HG02588 (cell line): Measurements from ENCODE around the gene IHH.

ENCODE experiments used
- ATAC-seq: cut with Tn5 transposase; IDR thresholded peaks from one replicate; pipeline ENCODE4 v1.9.1; 2021; ENCODE audit warnings: mild to moderate bottlenecking, moderate library complexity; ENCODE audit not compliant: unreplicated experiment

The IHH gene

DNA sequence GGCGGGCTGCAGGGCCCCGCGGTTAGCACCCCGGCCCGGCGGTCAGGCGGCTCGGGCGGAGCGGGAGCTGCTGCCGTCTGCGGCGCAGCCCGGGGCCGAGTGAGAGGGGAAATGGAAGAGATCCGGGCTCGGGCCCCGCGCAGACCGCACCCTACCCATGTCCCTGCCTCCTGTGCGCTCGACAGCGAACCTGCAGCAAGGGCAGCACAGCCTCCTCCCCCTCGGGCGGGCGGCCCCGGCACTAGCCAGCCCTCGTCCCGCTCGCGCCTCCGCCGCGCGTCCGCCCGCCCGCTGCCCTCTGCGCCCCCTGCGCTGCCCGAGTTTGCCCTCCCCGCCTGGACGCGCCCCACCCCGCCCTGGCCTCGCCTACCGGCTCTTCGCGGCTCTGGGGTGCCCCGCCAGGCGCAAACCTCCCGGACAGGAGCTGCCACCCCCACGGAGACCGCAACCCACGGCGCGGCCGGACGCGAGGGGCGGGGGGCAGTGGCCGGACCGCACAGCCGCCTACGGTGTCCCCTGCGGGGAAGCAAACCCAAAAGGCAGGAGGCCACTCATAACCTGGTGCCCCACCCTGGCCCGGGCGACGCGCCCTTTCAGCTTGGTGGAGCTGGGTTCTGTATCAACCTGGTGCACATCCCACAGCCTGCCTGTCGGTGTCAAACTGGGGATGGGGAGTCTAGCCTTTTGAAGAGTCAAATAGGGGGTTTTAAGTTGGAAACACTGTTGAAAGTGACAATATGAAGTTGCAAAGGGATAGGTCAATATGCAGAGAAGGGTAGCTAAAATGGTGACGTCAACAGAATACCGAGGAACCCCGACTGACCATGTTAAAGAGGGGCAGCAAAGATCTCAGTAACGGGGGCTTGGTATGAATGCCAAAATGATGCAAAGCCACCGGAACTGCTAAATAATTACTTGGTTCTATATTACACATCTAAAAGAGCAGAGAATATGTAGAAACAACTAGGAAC, at the start of gene IHH:
Gene IHH, minus strand, starts transcription at position 101 of the 971 bp plus-strand sequence. CDS start 454 bp downstream, outside the sequence.
- ATAC-seq, result no peak

DNA sequence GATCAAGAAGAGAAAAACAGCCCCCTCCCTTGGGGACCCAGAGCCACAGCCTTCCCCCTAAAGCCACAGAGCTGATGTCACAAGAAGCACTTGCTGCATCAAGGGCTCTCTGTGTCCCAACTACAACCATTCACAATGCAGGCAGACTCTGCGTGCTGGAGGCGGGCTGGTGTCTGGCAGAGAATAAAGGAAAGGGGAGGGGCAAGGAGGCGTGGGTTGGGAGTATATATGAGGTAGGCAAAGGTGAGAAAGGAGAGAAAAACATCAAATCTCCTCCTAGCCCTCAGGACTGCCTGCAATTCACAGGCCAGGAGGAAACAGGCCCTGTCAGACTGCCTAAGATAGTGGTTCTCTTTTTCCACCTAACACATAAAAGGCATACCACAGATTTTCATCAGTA, 48.8 kb upstream of the IHH start:
- no peak for ATAC-seq

DNA sequence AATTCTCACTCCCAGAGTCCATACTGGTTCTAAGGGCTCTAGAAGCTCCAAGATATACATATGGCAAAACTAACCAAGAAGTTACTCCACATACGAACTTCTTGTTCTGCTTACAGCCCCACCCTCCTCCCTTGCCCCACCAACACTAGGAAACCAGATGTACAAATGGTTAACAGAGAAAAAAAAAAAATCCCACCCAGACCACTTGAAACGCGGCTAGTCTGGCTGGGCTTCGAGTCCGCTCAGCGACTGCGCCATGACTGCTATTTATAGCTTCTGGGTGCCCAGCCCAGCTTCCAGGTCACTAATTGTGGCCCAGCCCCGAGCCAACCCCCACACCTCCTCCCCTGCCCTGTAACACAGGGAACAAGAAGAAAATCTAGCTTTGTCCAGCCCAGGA, 47.0 kb upstream of the IHH start:
- ATAC-seq, result no peak

DNA sequence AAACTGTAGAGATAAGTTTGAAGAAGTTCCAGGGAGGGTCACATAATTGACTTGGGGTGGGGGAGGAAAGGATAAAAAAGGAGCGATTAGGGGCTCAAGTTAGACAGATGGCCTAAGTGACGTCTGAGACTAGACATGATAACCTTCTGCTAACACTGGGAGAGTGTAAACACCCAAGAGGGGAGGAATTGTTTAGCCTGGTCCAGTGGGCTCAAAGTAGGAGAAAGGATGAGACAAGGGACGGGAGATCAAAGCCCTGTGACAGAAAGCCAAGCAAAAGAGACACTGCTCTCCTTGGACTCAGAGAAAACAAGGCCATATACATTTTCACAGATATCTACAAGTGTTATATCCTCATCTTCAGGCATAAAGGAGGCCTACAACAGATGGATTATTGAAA, 45.5 kb upstream of the IHH start:
- ATAC-seq, result no peak

DNA sequence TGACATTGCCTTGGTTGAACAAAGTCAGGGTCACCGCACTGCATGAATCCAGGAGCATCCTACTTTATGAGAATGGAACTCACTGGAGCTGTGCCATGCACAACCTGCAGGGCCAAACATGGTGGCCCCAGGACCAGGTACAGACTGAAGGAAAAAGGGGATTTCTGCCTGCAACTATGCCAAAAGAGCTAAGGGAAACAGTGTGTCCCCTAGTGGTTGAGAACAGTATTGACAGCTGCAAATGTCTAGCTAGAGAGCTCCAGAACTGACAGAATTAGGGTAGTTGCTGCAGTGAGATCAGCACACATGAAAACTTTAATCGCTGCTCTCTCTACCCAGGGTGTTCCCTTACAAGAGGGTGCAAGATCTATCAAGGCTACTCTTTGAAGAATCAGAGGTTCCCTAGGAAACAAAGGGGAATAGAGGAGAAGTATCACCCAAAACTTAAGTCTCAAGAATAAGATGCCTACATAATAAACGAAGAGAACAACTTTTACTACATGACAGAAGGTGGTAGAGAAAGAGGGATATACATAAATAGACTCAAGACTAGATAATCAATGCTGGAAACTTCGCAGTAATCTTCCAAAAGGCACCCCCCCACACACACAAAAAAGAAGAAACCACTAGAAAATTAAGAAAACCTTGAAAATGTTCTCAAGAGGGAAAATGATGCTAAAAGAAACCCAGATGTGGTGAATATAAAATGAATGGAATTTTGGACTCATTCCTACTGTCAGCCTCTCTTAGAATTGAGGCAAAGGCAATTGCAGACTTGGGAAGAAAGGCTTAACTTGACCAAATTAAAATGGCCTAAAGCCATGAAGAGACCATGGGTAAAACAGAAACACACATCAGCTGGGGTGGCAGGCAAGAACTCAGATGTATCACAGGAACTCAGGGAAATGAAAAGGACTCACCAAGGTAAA, 43.6 kb upstream of the IHH start:
- ATAC-seq, result no peak

DNA sequence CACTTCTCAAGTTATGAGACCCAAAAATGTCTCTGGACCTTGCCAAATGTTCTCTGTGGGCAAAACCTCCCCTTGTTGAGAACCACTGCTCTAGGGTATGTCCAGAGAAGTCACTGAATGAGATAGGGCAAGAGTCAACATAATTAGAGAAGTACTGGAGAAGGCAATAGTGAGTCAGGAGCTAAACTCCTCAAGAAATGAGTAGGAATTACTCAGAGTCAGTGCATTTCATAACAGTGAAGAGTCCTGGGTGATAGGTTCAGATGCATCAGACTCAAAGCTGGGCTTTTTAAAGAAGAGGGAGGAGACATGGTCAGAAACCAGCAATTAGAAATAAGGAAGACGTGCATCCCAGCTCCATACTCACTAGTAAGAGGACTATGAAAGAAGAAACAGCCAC, 38.6 kb upstream of the IHH start:
- no peak for ATAC-seq

DNA sequence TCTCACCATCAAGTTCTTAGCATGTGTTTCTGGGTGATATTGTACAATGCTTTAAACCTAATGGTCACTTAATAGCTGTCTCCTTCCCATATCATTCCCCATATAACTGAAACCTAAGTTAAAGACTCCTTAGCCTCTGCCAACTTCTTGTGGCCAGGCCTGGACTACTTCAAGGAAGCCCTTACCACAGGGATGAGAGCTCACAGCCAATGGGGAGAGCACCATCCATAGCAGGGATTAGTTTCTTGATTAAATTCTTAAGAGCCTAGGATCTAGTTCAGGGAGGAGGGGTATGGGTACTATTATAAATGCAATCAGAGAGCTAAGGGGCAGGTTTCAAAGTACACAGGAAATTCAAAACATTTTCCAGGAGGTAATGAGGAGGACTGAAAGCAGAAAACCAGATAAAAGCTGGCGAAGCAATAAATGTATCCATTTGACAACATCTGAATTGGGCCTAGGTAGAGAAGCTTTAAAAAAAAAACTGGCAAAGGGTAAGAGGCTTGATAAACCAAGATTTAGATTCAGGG, 34.8 kb upstream of the IHH start:
- no peak for ATAC-seq

DNA sequence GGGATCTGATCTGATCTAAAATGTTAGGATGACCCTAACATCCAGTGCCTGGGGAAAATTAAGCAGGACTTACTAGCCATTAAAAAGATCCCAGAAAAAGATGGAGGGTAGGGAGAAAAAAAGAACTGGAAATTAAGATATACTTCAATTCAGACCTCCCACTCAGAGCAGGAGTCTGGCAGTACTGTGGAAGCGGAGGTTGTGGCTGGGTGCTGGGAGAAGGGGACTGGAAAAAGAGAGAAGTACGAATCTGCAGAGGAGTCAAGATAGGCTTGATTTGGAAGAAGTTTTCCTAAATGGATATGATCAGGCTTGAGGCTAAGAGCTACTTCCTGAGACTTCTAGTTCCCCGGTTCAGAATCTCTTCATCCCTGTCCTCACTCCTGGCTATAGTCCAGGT, 33.5 kb upstream of the IHH start:
- no peak for ATAC-seq

DNA sequence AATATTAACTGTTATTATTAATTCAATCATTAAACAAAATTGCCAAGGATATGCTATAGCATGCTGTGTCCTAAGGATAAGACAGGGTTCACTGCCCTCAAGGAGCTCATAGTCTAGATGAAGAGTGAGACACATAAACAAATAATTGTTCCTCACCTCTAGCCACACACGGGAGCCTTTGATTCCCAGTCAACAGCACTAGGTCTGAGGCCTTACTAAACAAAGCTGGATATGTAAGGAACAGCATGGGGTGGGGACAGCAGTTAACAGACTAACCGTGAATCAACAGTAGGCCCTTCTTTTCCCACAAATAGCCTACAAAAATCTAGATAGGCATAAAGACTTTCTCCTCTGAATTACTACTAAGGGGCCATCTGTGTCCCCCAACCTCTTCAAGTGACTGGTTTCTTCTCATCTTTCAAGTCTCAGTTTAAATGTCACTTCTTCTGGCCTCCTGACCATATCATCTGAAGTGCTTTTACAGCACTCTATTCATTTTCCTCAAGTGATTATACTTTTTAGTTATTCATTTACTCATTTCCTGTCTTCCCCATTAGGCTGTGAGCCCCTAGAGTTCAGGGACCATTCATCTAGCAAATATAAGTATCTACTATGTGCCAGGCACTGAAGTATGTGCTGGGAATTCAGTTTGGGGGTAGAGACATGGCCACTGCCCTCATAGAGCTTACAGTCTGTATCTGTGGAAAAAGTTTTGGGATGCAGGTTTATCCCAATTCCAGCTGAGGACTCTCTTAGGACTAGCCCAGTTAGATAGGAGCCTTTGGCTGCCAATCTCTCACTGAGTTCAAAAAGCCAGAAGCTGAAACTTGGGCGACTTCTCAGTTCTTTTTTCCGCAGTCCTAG, 29.9 kb upstream of the IHH start:
- ATAC-seq, result no peak

DNA sequence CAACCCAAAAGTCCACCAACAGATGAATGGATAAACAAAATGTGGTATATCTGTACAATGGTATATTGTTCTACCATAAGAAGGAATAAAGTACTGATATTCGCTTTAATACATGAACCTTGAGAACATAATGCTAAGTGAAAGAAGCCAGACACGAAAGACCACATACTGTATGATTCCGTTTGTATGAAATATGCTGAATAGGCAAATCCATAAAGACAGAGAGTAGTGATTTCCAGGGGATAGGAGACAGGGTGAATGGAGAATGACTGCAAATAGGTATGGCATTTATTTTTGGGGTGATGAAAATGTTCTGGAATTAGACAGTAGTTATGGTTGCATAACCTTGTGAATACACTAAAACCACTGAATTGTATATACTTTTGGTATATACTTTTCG, 28.6 kb upstream of the IHH start:
- ATAC-seq, result no peak

DNA sequence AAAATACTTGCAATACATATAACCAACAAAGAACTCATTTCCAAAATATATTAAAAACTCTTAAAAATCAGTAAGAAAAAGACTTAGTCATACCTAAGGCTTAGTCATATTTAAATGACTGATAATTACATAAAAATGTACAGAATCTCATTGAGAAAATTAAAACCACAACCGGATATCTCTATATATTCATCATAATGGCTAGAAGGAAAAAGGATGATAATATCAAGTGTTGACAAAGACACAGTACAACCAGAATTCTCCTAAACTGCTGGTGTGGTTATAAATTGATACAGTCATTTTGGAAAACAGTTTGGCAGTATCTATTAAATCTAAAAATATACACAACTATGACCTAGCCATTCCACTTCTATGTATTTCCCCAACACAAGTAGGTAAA, 27.1 kb upstream of the IHH start:
- no peak for ATAC-seq

DNA sequence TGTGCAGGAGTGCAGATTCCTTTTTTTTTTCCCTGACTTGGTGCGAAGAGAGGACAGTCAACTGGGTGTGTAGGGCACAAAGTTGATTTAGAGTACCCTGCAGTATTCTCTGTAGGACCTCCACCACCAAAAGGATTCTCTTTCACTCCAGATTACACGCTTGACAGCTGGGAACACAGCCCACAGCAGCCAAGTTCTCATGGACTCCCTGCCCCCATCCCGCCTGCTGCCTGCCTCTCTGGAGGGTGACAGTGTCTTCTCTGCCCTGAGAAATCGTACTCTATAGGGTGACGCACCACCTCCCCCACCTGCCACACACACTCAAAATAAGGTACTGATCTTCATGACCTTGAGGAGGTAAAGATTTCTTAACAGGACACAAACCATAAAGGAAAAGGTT, 26.6 kb upstream of the IHH start:
- no peak for ATAC-seq

DNA sequence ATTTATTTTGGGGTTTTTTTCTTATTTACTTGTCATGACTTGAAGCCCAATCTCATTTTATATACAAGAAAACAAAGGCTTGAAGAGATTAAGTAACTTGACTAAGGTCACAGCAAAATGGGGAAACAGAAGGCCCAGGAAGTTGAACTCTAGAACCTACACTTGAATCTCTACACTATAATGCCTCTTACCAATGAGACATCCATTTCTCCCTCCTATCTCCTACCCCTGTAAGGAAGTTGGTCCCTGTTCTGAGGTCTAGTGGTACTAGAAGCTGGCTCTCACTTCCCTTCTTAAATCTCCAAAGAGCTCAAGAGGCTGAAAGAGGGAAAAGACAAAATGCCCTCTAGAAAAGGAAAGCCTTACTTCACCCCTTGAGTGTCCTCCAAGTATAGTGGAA, 25.5 kb upstream of the IHH start:
- ATAC-seq, result no peak

DNA sequence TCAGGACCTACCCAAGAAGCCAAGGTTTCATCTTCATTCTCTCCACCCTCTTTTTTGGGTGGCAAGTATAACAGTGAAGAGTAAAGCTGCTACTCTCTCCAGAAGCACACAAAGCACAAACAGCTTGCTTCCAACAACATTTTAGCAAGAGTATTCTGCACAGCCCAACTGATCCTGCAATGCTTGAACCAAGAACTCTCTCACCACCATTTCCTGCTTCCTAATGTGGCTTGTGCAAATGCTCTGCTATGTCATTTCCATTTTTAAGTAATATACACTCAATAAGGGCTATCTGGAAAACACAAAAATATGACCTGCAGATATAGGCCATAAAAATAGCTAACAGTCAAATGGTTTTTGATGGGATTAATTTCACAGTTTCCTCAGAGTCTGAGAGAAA, 24.1 kb upstream of the IHH start:
- ATAC-seq, result no peak

DNA sequence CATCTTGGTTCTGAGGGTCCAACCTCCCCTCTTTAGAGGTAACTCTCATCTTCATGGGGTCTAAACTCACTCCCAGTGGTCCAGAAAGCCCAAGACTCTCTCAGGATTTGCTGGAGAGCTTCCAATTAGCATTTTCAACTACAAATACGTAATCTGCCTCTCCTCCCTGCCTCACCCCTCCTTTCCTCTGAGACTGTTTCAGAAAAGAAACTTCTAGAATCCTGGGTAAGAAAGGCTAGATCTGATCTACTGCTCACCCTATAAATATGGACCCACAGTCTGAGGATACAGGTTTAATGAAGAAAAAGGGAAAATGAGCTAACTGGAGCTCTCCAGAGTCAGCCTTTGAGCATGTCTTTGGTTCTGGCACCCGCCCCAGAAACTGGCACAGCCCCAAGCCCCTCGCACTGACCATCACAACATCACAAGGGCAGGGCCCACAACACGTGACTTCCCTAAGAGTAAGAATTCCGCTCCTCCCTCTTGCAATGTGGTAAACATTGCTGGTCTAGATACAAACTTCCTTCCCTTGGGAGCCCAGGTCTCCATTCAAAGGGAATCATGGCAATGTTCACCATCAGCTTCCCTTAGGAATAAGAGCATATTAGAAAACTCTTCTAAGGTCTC, 21.7 kb upstream of the IHH start:
- ATAC-seq, result no peak

DNA sequence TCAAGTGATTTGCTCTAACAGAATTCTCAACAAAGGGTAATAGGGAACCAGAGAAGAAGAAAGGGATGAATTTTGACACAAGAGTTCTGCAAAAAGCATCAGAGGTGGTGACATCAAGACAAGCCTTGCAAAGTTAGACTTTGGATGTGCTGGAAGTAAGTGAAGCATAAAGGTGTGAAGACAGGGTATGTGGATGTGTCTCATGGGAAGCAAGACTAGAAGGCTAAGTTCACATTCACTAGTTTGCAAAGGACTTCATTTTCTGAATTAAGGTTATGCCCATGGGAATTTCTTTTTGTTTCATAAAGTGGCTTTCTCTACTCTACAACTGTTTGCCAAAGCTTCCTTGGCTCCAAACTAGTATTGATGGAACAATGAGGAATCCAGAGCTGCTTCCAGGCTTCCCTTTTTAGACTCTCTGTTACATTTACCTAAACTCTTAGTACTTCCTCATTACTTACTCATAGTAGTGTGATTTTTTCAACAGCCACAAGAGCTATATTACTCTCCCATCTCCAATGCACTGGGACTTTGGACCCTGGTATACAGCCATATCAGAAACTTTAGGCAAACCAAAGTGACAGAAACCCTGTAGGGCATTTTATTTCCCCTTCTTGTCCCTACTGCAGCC, 21.1 kb upstream of the IHH start:
- no peak for ATAC-seq

DNA sequence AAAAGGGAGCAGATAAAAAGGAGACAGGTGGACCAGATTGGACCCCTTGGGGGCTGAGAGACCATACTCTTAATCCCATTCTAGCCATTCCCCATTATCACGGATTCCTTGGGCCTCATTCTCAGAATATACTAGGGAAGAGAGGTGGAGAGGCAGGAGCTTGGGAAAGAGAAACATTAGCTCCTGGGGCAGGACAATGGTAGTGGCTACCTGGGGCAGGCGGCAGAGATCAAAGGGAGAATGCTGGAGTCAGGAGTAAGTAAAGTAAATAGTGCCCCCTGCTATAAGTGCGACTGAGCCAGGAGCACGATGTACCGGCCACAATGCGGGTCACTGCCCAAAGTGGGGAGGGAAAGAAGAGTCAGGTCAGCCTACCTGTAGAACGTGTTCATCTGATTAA, 20.4 kb upstream of the IHH start:
- no peak for ATAC-seq

DNA sequence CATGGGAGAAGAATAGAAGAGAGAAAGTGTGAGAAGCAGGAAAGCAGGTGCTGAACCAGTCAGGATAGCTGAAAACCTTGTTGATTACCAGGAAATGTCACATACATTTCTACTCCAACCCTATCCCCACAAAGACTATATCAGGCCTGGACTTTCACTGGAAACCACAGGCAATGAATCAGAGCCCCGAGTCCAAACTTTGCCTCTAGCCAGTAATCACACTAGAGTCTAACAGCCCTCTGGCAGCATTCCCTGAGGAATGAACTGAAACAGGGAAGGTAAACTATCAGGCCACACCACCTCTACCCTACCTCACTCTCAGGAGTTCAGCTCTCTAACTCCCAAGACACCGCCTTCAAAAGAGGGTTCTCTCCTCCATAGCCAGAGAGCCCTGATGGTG, 18.7 kb upstream of the IHH start:
- no peak for ATAC-seq

DNA sequence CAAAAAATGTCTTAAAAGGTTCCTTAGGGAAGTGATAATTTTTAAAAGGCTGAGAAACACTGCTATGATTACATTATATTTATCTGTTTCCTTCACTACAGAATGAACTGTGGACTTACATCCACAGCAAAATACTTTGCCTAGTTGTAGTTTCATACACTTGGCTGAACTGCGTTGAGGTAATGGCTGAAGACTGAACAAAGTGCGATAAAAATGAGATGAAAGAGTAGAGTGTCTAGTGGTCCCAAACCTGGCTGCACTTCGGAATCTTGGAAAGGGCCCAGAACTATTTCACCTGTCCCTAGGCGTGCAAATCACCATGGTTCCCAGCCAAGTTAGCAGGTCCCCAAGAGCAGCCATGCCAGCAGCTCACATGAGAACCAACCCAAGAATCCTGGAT, 18.2 kb upstream of the IHH start:
- ATAC-seq, result no peak

DNA sequence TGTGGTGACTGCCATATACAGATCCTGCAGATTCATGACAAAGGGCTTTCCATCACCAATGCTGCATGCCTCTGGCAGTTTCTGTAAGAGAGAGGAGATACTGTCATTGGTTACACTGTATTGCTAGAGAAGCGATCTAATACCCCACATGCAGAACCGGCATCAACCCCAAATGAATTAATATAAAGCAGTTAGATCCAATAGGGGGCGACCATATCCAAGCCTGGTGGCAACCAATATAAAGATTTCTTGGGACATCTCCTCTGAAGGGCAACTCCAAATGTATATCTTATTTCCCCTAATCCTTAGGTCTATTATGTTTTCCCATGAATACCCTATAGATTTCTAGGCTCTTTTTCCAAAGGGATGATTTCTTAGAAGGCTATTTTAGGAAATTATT, 17.4 kb upstream of the IHH start:
- no peak for ATAC-seq
